GM21825 (cell line): ENCODE results near the gene RBMX.
"Not testable (repeated sequence)": the region's sequence is repeated elsewhere in the genome, so short reads cannot be mapped to it uniquely, and the experiment has no call there.

Experiments
- ATAC-seq: cut with Tn5 transposase; IDR thresholded peaks from one replicate; pipeline ENCODE4 v1.9.1; 2021; ENCODE audit warnings: mild to moderate bottlenecking, moderate library complexity; ENCODE audit not compliant: unreplicated experiment

The RBMX gene

DNA sequence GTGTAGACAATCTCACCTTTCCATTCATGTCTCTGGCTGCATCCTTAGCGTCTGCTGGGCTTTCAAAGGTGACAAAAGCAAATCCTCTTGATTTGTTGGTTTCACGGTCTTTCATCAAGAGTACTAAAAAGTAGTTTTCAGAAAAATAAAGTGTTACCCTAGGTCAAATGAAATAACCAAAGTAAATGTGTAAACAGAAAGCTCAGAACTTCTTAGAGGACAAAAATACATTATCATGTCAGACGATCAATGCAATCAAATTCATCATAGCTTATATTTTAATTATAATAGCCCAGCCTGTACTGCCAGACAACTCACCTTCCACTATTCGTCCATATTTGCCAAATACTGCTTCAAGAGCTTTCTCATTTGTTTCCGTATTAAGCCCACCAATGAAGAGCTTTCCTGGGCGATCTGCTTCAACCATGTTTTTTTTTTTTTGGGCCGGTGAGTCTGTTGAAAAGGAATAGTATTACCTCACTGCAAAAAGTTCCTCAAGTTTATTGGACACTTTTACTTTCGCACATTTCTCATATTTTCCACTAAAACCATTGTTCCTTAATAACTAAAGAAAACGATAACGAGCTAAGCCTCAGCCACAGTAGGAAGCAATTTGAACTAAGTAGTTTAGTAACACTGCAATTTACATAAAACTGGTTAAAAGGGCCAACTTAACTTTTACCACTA is 1.4 kb downstream of the RBMX start:
- ATAC-seq, result no peak

DNA sequence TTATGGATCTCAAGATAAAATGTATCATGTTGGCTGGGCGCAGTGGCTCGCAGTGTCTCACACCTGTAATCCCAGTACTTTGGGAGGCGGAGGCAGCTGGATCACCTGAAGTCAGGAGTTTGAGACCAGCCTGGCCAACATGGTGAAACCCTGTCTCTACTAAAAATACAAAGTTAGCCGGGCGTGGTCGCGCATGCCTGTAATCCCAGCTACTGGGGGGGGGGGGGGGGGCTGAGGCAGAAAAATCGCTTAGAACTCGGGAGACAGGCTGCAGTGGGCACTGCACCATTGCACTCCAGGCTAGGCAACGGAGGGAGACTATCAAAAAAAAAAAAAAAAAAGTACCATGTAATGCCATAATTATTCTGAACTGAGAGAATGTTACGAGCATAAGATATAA is 2.1 kb downstream of the RBMX start:
- ATAC-seq, result no peak

DNA sequence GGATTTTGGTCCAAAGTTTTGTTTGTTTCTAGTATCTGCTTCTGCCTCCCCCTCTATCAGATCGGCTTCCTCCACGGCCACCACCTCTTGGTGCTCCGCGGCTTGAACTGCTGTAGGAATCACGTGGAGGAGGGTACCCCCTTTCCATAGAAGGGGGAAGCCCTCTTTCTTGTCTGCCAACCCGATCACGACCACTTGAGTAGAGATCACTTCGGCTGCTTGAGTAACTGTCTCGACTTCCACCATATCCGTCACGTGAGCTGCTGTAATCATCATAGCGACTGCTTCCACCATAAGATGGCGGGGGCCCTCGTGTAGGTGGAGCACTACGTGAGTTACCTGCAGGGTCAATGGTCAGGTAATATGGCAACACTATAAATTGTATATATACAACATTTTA is 6.4 kb downstream of the RBMX start:
- not testable (repeated sequence) for ATAC-seq

- not testable (repeated sequence) for ATAC-seq
Observed at GRCh38 chrX:136873210-136873609, 7.3 kb downstream of the RBMX start.

DNA sequence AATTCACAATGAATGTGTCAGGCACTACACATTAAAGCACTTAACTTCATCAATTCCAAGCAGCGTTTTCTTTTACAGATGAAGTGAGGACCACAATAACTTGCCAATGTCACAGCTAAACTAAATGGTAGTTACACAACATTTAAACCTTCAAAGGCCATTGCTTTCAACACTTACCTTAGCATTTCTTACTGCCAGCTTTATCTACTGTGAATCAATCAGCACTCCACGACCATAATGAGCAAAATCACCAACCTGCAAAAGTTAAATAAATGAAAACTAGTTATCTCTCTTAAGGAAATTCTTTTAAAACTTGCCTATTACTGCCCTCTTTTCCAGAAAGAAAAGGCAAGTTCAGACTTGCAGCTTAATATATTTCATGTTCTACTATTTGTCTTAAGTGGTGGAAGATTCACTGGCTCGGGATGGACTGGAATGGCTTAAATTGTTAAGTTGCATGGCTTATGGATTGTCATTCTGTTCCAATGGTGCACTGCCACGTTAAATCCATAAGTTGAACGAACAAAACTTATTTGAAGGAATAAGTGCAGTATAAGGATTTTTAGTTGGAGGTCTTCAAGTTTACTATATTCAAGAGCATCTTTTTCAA is 8.3 kb downstream of the RBMX start:
- ATAC-seq, result no peak

DNA sequence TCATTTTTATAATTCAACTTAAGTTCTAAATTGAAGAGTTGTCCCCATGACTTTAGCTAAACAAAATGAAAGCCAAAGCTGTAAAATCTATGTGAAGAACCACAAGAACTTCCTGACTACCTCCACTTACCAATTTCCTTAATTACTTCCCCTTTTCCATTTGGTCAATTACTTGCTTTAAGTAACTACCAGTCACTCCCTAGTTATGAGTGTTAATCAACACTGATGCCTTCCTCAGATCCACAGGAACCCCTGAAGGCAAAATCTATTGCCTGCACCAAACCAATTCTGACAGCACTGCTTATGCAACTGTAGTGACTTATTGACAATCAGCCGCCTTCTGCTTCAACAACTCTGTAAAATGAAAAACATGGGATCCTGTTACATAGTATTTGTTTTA is 10.5 kb downstream of the RBMX start:
- no peak for ATAC-seq

- ATAC-seq, result no peak
Observed at GRCh38 chrX:136868283-136869055, 12.1 kb downstream of the RBMX start.

DNA sequence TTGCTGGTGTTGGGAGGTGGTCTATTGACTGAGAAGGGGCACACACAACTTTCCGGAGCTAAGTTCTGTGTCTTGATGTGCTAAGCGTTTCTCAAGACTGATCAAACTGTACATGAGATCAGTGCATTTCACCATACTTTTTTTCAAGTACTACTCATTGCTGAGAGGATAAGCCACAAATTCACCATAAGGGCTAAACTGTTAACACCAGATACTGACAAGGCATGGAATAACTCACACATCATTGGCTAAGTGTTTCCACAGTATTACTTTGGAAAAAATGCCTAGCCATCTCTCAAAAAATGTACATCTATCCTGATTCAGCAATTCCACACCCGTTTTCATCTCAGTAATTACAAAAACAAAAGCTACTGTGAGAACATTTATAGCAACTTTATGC is 13.0 kb downstream of the RBMX start:
- ATAC-seq, result no peak

- no peak for ATAC-seq
Observed at GRCh38 chrX:136867096-136867491, 13.4 kb downstream of the RBMX start.

GRCh38 chrX:136866337-136867095 is 14.0 kb downstream of the RBMX start:
- no peak for ATAC-seq

GRCh38 chrX:136865270-136866158 is 15.0 kb downstream of the RBMX start:
- ATAC-seq, result no peak

GRCh38 chrX:136863826-136864225 is 16.7 kb downstream of the RBMX start:
- ATAC-seq, result no peak

GRCh38 chrX:136862546-136862945 is 18.0 kb downstream of the RBMX start:
- ATAC-seq, result no peak

GRCh38 chrX:136861877-136862276 is 18.6 kb downstream of the RBMX start:
- ATAC-seq, result no peak

GRCh38 chrX:136858007-136858756 is 22.3 kb downstream of the RBMX start:
- ATAC-seq, result no peak

DNA sequence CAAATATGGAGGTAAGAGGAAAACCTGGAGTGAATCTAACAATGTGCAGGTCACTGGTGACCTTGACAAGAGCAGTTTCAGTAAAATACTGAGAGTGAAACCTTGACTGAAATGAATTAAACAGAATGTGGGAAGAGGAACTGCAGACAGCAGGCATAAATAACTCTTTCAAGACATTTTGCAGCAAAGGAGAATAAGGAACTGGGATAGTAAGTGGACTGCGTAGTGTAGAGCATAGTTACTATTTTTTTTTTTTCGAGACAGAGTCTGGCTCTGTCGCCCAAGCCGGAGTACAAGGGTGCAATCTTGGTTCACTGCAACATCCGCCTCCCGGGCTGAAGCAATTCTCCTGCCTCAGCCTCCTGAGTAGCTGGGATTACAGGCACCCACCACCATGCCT is 24.0 kb downstream of the RBMX start:
- ATAC-seq, result no peak

- ATAC-seq, result no peak
Observed at GRCh38 chrX:136856050-136856449, 24.5 kb downstream of the RBMX start.

DNA sequence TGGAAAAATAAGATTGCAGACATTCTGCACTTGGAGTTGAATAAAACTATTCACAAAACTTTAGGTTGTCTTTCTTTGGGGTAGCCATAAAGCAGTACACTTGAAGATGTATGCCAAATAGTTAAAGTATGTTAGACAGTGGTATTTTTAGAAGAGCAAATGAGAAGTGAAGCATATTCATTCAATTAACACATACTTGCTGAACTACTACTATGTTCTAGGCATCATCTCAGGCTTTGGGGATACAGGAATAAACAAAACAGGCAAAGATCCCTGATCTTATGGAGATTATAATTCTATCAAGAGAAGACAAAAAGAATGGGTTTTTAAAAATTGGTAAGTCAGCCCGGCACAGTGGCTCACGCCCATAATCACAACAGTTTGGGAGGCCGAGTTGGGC is 29.0 kb downstream of the RBMX start:
- ATAC-seq, result no peak

- ATAC-seq, result no peak
Observed at GRCh38 chrX:136850441-136851175, 29.9 kb downstream of the RBMX start.
